ENCODE results near the gene GPBAR1.

DNA sequence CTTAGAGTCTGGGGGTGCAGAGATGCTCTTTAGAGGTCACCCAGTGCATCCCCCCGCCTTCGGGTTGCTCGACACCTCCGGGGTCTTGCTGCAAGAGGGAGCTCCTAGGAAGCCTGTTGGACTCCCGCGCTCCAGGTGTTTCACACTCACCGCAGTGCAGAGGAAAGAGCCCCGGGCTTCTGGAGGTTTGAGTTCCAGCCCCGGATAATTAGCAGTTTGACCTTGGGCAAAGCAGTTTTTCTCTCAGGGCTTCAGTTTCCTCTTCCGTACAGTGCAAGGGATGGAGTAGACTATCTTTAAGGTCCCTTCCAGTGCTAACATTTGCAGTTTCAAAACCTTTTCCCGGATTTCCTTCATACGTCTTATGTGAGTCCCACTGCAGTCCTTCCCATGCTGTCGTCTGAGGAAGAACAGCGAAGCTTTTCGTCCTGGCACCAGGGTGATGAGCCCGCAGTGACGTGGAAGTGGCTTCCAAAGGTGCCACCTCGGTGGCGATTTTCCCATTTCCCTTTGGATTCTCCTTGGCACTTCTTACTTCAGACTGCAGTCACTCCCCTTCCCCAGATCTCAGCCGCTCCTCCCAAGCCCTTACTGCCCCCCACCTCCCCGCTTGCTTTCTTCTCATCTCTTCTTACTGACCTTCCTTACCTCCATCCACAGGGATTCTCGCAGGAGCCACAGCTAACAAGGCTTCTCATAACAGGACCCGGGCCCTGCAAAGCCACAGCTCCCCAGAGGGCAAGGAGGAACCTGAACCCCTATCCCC, 10.1 kb downstream of the GPBAR1 start:
- TF ChIP-seq, protein P1, sequence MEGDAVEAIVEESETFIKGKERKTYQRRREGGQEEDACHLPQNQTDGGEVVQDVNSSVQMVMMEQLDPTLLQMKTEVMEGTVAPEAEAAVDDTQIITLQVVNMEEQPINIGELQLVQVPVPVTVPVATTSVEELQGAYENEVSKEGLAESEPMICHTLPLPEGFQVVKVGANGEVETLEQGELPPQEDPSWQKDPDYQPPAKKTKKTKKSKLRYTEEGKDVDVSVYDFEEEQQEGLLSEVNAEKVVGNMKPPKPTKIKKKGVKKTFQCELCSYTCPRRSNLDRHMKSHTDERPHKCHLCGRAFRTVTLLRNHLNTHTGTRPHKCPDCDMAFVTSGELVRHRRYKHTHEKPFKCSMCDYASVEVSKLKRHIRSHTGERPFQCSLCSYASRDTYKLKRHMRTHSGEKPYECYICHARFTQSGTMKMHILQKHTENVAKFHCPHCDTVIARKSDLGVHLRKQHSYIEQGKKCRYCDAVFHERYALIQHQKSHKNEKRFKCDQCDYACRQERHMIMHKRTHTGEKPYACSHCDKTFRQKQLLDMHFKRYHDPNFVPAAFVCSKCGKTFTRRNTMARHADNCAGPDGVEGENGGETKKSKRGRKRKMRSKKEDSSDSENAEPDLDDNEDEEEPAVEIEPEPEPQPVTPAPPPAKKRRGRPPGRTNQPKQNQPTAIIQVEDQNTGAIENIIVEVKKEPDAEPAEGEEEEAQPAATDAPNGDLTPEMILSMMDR (IDR thresholded peaks at IDR 0.05) = no peak
- TF ChIP-seq POLR2A (IDR thresholded peaks at IDR 0.05) = no peak

All from body of pancreas (tissue), 4 donors.